Measurements from ENCODE around the gene EXOC4.

EXOC4 gene

GRCh38 chr7:133691727-133692610 is 439.1 kb downstream of the EXOC4 start:
- in situ Hi-C loops (cut with MboI; ENCODE audit: low sequenced_read_pairs), result no loop called here

DNA sequence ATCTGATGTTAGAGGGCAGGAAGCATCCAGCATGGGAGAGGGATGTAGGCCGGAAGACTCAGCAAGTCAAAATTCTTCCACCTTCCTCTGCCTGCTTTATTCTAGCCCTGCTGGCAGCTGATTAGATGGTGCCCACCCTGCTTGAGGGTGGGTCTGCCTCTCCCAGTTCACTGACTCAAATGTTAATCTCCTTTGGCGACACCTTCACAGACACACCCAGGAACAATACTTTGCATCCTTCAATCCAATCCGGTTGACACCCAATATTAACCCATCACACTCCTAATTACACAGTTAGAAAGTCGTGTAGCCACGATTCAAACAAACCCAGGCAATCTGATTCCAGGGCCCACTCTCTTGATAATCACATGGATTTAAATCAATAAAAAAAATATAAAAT is 440.4 kb downstream of the EXOC4 start:
- in situ Hi-C loops (cut with MboI; ENCODE audit: low sequenced_read_pairs), result no loop called here

GRCh38 chr7:133696056-133696455 is 443.2 kb downstream of the EXOC4 start:
- in situ Hi-C loops (cut with MboI; ENCODE audit: low sequenced_read_pairs), result no loop called here

- in situ Hi-C loops (cut with MboI; ENCODE audit: low sequenced_read_pairs), result no loop called here
Measured at GRCh38 chr7:133697585-133697984, 444.7 kb downstream of the EXOC4 start.

DNA sequence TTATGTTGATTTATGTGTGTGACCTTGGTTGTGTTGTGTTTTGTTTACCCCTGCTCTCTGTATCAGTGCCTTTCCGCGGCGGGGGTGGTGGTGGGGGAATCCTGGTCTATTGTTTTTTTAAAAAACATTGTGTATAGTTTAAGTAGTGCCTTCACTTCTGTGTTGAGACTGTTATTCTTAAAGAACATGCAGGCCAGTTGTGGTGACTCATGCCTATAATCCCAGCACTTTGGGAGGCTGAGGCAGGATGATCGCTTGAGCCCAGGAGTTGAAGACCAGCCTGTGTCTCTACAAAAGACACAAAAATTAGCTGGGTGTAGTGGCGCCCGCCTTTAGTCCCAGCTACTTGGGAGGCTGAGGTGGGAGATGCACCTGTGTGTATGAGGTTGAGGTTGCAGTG is 445.2 kb downstream of the EXOC4 start:
- in situ Hi-C loops (cut with MboI; ENCODE audit: low sequenced_read_pairs), result no loop called here

- in situ Hi-C loops (cut with MboI; ENCODE audit: low sequenced_read_pairs), result no loop called here
Measured at GRCh38 chr7:133699386-133699785, 446.5 kb downstream of the EXOC4 start.

DNA sequence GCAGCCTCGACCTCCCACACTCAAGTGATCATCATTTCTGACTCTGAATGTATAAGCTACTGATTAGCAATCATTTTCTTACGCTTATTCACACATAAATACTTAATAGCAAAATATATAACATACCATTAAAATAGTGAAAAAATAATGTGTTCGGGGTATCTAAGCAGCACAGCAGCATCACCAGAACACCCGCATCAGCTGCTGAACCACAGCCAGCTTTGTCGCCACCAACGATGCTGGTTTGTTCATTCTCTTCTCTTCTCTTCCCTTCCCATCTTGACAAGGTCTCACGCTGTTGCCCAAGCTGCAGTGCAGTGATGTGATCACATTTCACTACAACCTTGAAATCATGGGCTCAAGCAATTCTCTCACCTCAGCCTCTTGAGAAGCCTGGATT is 449.2 kb downstream of the EXOC4 start:
- in situ Hi-C loops (cut with MboI; ENCODE audit: low sequenced_read_pairs), result no loop called here

DNA sequence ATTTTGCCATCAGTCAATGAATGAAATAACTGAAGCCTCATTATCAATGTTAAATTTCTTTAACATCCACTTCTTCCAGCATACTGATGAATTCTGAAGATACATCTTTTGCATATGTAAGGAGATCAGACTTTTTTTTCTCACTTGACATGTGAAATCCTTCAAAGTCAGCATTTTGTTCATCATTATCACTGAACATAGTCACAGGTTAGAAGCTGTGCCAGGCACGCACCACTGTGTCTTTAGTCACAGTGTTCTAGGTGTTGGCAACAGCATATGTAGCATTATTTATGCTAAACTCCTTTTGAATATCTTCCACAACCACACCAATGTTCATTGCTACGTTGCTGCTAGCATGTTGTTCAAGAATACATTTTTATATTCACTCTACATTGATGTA is 450.1 kb downstream of the EXOC4 start:
- in situ Hi-C loops (cut with MboI; ENCODE audit: low sequenced_read_pairs), result no loop called here

GRCh38 chr7:133703547-133703946 is 450.7 kb downstream of the EXOC4 start:
- in situ Hi-C loops (cut with MboI; ENCODE audit: low sequenced_read_pairs), result no loop called here

DNA sequence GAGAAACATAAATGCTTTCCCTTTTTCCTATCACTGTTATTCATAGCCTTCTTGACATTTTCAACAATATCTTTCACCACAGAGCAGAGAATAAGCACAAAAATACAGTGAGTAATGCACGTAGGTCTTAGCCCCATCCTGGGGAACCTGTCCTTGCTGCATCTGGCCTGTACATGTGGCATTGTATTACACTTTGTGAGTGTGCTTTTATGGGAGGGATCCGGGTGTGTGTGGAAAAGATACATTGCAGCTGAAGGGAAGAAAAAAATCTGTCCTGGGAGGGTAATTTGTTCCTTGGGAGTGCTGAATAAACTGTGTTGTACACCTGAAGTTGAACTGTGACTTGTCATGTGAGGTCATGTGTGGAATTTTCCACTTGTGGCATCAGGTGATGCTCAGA is 451.6 kb downstream of the EXOC4 start:
- in situ Hi-C loops (cut with MboI; ENCODE audit: low sequenced_read_pairs), result no loop called here

GRCh38 chr7:133705596-133705995 is 452.7 kb downstream of the EXOC4 start:
- in situ Hi-C loops (cut with MboI; ENCODE audit: low sequenced_read_pairs), result no loop called here

DNA sequence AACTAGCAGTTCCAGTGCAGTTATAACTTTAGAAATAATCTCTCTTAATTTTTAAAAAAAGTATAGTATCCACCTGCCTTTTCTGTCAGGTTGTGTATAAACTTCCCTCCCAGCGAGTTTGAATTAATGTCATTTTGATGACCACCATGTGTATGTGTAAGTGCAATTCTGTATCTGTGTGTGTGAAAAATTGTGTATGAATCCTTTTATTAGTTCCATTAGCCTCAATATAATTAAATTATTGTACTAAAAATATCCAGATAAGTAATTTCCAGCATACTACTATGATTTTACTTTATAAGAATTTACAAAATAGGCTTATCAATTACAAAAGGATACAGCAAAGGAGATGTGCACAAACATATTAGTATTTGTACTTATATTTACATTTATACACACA is 453.1 kb downstream of the EXOC4 start:
- in situ Hi-C loops (cut with MboI; ENCODE audit: low sequenced_read_pairs), result no loop called here

- in situ Hi-C loops (cut with MboI; ENCODE audit: low sequenced_read_pairs), result no loop called here
Measured at GRCh38 chr7:133709036-133709880, 456.4 kb downstream of the EXOC4 start.

- in situ Hi-C loops (cut with MboI; ENCODE audit: low sequenced_read_pairs), result no loop called here
Measured at GRCh38 chr7:133712544-133712943, 459.7 kb downstream of the EXOC4 start.

GRCh38 chr7:133714654-133715053 is 461.8 kb downstream of the EXOC4 start:
- in situ Hi-C loops (cut with MboI; ENCODE audit: low sequenced_read_pairs), result no loop called here

GRCh38 chr7:133718131-133718530 is 465.3 kb downstream of the EXOC4 start:
- in situ Hi-C loops (cut with MboI; ENCODE audit: low sequenced_read_pairs), result no loop called here

GRCh38 chr7:133723044-133723443 is 470.2 kb downstream of the EXOC4 start:
- in situ Hi-C loops (cut with MboI; ENCODE audit: low sequenced_read_pairs), result no loop called here

DNA sequence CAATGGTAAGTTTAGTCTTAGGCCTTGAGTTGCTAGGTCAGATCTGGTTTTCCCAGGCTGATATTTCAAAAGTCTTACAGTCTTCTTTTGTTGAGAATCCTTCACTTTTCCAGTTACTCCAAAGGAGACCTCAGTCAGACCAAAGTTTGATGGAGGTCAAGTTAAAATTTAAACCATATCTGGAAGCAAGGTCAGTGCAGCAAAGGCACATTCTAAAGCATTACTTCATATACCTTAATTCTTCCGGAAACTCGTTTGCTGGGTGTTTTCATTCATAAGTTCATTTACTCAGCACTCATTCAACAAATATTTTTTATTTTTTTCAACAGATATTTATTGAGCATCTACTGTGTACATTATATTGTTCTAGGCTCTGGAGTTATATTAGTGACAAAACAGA is 471.3 kb downstream of the EXOC4 start:
- in situ Hi-C loops (cut with MboI; ENCODE audit: low sequenced_read_pairs), result no loop called here

DNA sequence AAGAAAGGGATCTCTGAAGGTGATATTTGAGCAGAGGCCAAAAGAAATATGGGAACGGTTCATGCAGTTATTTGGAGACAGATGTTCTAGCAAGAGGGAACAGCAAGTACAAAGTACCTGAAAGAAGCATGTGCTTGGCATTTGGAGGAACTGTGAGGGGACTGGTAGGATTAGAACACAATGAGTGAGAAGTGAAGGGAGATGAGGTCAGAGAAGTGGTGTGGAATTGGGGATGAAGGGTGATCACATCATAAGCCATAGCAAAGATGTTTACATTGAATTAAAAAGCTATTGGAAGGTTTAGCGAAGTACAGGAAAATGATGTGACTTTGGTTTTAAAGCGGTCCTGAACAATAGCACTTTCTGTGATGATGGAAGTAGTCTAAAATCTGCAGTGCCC is 471.8 kb downstream of the EXOC4 start:
- in situ Hi-C loops (cut with MboI; ENCODE audit: low sequenced_read_pairs), result no loop called here

DNA sequence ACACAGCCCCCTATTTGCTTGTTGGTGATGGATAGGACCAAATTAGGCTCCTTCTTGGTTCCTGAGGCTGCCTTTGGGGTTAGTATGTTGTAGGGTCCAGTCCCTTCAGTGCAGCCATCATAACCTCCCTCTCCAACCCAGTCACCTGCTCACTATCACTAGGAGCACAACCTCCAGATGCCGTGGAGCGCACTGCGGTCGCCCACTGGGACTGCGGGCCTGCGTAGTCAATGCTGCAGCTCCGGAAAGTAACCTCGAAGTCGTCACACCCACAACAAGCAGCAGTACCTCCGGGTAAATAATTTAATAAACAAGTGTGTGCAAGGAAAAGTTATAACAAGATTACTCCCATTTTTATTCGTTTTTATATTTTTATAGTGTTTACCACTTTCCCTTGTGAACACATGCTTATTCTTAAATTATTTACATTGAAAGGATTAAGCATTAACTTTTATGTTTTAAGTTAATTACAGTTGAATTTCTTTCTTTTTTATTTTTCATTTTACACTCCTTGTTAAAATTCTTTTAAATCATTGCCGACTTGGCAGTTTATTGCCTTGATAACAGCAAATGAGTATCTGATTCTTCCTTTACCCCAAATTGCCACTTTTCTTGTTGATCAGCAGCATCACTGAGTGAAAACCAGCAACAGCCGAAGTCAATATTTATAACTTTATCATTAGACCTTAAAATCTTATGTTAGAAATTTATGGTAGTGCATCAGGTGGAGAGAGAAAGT is 474.8 kb downstream of the EXOC4 start:
- in situ Hi-C loops (cut with MboI; ENCODE audit: low sequenced_read_pairs), result no loop called here

- in situ Hi-C loops (cut with MboI; ENCODE audit: low sequenced_read_pairs), result no loop called here
Measured at GRCh38 chr7:133730360-133730759, 477.5 kb downstream of the EXOC4 start.
